Gastroesophageal sphincter (tissue), 3 donors: ENCODE results near the gene CTRB2.

Source experiments
- POLR2A ChIP-seq, 2 donors: fragments of 450-650 bp; IDR thresholded peaks; one replicate each; pipeline ENCODE4 v1.6.1; 2017; ENCODE audit warnings: antibody characterized with exemption in 2 of 2, mild to moderate bottlenecking in 2 of 2, moderate library complexity in 1 of 2
- POLR2AphosphoS5 ChIP-seq: sonication (generic); formaldehyde crosslinking; IDR thresholded peaks from one replicate; pipeline ENCODE4 v1.6.1; 2017; ENCODE audit warnings: antibody characterized with exemption
- TF ChIP-seq, protein P1 (sequence below), 4 experiments: fragments of 200-600 bp in 2 of 4; fragments of 450-650 bp in 2 of 4; sonication (generic) in 1 of 4; IDR thresholded peaks; one replicate each; pipeline ENCODE4 v1.5.1; 2017 to 2019; ENCODE audit warnings: antibody characterized with exemption in 4 of 4, mild to moderate bottlenecking in 2 of 4, moderate library complexity in 2 of 4

DNA sequence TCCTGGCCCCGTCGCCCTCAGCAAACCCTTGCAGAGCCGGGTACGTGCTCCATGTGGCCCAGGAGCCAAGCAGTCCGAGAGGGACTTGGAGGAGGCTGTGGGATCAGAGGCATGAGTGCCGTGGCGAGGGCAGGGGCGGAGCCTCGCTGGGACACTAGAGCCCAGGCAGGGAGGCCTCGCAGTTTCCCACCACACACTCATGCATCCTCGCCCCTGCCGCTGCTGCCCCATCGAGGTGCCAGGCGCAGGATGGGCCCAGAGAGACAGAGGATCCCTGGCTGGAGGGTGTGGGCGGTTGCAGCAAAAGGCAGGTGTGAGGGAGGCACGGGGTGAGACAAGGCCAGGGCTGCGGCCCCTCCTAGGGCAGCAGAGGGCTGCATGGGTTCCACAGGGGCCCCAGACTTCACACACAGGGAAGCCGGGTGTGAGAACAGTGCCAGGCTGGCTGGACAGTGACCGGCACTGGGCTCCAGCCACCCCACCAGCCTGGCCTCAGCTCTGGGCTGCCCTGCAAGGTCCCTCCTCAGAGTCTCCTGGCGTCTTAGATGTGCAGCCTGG, 36.8 kb upstream of the CTRB2 start:
- TF ChIP-seq, protein P1, sequence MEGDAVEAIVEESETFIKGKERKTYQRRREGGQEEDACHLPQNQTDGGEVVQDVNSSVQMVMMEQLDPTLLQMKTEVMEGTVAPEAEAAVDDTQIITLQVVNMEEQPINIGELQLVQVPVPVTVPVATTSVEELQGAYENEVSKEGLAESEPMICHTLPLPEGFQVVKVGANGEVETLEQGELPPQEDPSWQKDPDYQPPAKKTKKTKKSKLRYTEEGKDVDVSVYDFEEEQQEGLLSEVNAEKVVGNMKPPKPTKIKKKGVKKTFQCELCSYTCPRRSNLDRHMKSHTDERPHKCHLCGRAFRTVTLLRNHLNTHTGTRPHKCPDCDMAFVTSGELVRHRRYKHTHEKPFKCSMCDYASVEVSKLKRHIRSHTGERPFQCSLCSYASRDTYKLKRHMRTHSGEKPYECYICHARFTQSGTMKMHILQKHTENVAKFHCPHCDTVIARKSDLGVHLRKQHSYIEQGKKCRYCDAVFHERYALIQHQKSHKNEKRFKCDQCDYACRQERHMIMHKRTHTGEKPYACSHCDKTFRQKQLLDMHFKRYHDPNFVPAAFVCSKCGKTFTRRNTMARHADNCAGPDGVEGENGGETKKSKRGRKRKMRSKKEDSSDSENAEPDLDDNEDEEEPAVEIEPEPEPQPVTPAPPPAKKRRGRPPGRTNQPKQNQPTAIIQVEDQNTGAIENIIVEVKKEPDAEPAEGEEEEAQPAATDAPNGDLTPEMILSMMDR (IDR thresholded peaks at IDR 0.05) = no peak
- TF ChIP-seq POLR2A (IDR thresholded peaks at IDR 0.05) (no peak), POLR2AphosphoS5 (no peak)
